ENCODE measurements around the gene PGP.

DNA sequence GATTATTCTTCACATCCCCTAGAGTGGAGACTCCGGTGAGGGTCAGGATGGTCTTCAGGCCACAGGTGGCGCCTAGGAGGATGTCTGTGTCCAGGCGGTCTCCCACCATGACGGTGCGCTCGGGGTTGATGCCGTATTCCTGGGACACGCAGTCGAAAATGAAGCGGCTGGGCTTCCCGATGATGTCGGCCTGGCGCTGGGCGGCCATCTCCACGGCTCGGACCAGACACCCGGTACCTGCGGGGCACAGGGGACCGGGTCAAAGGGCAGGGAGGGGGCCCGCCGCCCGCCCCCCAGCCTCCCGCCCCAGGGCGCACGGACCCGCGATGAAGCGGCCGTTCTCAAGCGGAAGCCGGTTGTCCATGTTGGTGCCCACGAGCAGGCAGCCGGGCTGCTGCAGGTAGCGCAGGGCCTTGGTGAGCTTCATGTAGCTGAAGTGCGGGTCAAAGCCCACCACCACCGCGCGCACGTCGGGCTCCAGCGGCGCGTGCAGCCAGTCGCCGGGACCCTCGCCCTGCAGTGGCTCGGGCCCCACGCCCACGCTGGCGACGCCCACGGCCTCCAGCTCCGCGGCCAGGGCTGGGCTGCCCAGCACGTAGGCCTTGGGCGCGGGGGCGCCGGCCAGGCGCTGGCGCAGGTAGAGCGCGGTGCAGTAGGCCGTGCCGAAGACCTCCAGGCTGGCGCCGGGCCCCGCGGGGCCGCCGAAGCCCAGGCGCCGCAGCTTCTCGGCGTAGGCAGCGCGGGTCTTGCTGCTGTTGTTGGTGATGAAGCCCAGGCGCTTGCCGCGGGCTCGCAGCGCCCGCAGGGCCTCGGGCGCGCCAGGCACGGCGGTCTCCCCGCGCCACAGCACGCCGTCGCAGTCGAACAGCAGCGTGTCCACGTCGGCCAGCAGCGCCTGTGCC, 572 bp downstream of the PGP start:
- TF ChIP-seq, protein P1, sequence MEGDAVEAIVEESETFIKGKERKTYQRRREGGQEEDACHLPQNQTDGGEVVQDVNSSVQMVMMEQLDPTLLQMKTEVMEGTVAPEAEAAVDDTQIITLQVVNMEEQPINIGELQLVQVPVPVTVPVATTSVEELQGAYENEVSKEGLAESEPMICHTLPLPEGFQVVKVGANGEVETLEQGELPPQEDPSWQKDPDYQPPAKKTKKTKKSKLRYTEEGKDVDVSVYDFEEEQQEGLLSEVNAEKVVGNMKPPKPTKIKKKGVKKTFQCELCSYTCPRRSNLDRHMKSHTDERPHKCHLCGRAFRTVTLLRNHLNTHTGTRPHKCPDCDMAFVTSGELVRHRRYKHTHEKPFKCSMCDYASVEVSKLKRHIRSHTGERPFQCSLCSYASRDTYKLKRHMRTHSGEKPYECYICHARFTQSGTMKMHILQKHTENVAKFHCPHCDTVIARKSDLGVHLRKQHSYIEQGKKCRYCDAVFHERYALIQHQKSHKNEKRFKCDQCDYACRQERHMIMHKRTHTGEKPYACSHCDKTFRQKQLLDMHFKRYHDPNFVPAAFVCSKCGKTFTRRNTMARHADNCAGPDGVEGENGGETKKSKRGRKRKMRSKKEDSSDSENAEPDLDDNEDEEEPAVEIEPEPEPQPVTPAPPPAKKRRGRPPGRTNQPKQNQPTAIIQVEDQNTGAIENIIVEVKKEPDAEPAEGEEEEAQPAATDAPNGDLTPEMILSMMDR (IDR thresholded peaks at IDR 0.05; ENCODE audit: borderline replicate concordance, extremely low read depth, low read length, poor library complexity, severe bottlenecking): no peak
- TF ChIP-seq EZH2 (IDR thresholded peaks at IDR 0.05; ENCODE audit: borderline replicate concordance, low read depth, low read length, severe bottlenecking): no peak

Measured in DND-41 (cell line).